ENCODE results near the gene SNX32. TPM values are rescaled to one million over a fixed set of nuclear protein-coding genes. Genes with fewer than 3 reads are reported as not detected.

The SNX32 gene
- total and polyA plus RNA-seq, 2 of the 13 experiments (the other 11 are each of a cell fraction or from before 2014, with no cell fraction given) = 0.09 to 0.34 TPM

GRCh38 chr11:65873318-65874156, 39.8 kb downstream of the SNX32 start (continued):
- TF ChIP-seq ZNF687 (CRISPR knock-in tag; IDR thresholded peaks at IDR 0.05) (peak; percentile 82), LRRFIP1 (CRISPR knock-in tag; conservative IDR thresholded peaks at IDR 0.05) (no peak), RFX5 (IDR thresholded peaks at IDR 0.05; ENCODE audit: low read depth, low read length) (no peak), TBX3 (IDR thresholded peaks at IDR 0.05; ENCODE audit: borderline replicate concordance) (no peak), HHEX (CRISPR knock-in tag; IDR thresholded peaks at IDR 0.05) (no peak), POLR2AphosphoS5 (IDR thresholded peaks at IDR 0.05; ENCODE audit: low read depth, low read length) (peak; percentile 54; the same call in 1 of the 2 replicates), ZNF850 (CRISPR knock-in tag; conservative IDR thresholded peaks at IDR 0.05) (peak; percentile 94), ESRRA (CRISPR knock-in tag; IDR thresholded peaks at IDR 0.05; ENCODE audit: low read depth) (0 out of 2 replicates have a peak, but pooled peaks have one; percentile 58), ZBTB10 (CRISPR knock-in tag; IDR thresholded peaks at IDR 0.05; ENCODE audit: borderline replicate concordance) (no peak), E2F1 (CRISPR knock-in tag; IDR thresholded peaks at IDR 0.05) (0 out of 2 replicates have a peak, but pooled peaks have one; percentile 51), ZNF564 (CRISPR knock-in tag; IDR thresholded peaks at IDR 0.05) (no peak)
